ENCODE results near the gene MT2A.

- TF ChIP-seq CTCF (IDR thresholded peaks at IDR 0.05; ENCODE audit: insufficient read depth, low read depth, low read length) = no peak
- TF ChIP-seq EZH2 (IDR thresholded peaks at IDR 0.05; ENCODE audit: insufficient read depth, low read length) = no peak
Measured at GRCh38 chr16:56639045-56639444, 30.7 kb downstream of the MT2A start.

All from astrocyte (in vitro differentiated cells and primary cell).